Fibroblast of skin of right quadriceps (primary cell): ENCODE data around the gene ACTN1.

Experiments
- DNase-seq: peaks from one replicate; pipeline ENCODE4 v3.0.0-alpha.2; 2013

Gene ACTN1

DNA sequence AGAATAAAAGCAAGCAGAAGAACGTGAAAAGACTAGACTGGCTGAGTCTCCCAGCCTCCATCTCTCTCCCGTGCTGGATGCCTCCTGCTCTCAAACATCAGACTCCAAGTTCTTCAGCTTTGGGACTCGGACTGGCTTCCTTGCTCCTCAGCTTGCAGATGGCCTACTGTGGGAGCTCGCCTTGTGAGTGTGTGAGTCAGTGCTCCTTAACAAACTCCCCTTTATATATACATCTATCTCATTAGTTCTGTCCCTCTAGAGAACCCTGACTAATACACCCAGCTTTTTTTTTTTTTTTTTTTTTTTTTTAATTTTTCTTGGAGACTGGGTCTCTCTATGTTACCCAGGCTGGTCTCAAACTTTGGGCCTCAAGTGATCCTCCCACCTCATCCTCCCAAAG, 46.9 kb downstream of the ACTN1 start:
- DNase-seq: peak; percentile 53

DNA sequence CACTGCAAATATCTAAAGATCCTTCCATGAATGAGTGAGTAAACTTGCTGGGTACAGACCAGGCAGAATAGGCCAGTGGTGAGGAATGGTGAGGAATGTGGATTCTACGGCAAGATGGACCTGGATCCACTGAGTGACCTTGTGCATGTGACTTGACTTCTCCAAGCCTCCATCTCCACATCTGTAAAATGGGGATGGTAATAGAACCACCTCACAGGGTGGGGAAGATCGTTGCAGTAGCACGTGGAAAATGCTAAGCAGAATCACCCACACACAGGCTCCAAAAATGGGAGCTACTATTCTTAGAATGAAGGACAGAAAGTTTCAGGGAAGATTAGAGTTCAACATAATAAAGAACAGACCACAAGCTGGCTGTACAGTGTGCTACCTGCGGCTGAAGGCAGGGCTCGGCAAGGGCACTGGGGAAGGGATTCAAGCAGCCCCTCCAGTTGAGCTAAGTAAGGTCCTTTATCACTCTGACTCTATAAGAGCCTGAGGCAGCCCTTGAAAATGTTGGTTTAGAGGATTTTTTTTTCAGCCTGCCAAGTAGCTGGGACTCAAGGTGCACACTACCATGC, 47.5 kb downstream of the ACTN1 start:
- DNase-seq: no peak

DNA sequence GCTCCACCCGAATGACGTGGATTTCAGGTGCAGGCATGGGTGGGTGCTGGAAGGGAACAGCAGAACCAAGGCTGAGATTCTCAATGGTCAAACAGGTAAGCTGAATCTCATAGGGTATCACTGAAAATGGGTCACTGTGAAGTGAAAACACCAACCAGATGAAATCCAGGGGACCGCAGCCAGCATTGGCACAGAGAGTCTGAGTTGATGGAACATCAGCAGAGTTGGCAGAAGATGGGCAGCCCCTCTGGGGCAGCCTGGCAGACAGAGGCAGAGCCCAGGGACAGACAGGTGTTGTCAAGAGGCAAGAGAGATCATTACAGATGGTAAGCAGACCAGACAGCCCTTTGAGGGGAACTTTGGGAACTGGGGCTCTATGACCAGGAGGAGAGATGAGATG, 48.0 kb downstream of the ACTN1 start:
- DNase-seq: no peak

DNA sequence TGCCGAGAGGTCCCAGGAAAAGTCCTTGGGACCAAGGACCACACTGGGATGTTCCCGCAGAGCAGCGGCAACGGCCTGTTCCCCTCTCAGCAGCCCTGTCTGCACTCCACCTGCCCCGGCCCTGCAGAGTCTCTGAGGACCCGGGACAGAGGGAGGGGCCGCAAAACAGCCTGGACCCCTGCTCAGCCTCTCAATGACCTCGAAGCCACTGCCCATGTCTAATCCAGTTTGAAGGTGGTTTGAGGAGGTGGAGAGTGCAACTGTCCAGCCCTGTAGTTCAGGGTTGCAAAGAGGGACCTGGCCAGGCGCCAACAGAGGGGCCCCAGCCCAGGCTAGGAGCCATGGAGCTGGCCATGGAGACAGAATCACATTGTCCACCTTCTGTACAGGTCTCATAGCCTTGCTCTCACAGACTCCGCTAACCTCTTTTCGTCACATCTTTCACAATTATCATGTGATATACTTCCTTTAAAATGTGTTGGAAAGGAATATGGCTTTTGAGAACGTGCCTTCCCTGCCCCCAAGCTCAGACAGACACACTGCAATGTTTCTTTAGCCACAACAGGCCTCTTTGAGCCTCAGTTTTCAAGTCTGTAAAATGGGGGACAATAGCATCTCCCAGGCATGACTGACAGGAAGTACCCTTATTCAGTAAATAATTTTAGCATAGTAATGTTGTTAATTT, 49.3 kb downstream of the ACTN1 start:
- no peak for DNase-seq

DNA sequence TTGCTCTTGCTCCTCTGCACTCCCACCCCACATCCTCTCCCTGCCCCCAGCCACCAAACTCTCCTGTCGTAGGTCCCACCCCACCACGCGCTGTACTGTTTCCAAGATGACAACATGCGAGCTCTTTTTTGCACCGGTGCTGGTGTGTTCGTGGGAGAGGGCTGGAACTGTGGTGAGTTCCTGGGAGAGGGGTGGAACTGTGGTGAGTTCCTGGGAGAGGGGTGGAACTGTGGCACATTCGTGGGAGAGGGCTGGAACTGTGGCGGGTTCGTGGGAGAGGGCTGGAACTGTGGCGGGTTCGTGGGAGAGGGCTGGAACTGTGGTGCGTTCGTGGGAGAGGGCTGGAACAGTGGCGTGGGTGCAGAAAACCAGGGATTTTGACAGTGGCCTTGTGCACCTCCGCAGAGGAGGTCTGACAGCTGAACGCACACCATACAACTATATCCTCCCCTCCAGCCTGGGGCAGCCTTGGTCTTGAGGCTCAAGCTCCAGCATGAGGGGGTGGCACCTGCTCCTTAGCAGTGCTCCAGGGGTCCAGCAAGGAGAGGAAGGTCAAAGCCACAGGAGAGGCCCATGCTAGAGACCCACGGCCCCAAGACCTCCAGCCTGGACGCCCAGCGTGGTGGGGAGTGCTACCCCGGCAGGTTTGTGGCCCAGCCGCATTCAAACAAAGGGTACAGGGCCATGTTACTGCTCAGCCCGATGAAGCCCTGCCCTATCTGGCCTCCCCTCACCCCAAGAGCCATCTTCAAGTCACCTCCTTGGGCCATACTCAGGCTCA, 50.1 kb downstream of the ACTN1 start:
- no peak for DNase-seq

DNA sequence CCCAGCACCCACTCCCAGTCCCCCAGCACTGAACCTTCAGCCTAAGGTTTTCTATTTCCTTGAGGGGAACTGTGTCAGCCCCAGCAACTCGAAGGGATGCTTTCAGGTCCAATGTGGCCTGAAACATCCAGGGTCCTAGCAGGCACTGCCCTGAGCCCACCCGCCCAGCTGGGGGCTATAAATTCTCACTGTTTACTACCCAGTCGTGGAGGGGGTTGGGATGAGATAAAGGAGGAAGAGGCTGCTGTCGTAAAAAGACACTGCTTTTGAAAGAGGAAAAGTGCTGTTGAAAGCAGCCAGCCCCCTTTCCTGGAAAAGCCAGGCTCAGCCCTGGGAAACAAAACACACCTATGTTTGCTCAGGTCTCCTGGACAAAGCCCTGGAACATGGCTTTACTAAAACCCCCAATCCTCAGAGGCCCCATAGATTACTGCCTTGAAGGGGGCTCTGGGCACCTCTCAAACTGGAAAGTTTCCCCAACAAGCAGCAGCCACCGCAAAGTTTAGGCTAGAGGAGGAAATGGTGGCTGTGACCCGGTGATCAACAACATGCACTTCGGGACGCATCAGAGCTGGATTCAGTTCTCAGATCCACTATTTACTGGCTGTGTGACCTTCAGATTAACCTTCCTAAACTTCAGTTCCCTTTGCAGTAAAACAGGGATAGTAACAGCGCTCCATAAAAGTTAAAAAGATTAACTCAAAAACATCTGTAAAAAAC, 51.0 kb downstream of the ACTN1 start:
- no peak for DNase-seq

DNA sequence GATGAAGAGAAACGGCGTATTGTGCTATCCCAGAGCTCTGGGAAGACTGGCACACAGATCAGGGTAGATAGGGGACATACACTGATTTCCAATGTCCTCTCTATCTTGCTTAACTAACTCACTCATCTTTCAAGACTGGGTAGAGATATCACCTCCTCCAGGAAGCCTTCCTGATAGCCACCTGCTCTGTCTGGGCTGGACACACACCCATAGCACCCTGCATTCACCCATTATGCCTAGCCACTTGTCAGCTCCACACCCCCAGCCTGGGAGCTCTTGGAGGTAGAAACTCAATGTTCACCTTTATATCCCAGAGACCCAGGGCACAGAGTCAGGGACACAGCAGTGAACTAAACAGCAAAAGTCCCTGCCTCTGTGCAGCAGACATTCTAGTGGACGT, 52.0 kb downstream of the ACTN1 start:
- DNase-seq: no peak

DNA sequence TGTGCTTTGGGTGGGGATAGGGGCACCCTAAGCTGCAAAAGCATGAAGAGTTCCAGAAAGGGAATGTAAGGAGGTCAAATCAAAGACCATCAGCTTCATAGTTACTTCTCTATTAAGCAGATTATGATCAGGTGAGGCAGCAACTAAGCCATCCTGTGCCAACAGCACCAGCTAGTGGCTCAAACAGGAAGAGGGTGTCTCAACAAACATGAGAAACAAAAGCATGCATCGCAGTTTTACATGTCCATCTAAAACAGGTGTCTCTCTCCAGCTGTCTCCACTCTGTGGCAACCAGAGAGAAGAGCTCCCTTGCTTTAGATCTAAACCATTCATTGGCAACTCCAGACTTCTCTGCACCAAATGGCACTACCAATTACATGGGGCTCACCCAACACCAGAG, 52.9 kb downstream of the ACTN1 start:
- DNase-seq: no peak

DNA sequence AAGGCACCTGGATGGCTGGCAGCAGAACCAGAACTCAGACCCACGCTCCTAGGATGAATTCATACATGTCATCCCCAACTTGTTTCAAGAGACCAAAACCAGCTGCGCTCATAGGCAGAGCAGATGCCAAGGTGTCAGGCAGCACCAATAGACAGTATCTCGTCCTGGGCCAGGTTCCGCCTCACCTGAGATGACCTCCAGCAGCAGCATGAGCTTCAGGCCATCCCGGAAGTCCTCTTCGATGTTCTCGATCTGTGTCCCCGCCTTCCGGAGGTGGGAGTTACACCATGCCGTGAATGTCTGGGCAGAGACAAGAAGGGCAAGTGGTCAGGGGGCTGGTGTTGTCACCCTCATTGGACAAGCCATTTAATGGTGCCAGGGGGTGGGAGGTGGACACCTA, 53.7 kb downstream of the ACTN1 start:
- no peak for DNase-seq

DNA sequence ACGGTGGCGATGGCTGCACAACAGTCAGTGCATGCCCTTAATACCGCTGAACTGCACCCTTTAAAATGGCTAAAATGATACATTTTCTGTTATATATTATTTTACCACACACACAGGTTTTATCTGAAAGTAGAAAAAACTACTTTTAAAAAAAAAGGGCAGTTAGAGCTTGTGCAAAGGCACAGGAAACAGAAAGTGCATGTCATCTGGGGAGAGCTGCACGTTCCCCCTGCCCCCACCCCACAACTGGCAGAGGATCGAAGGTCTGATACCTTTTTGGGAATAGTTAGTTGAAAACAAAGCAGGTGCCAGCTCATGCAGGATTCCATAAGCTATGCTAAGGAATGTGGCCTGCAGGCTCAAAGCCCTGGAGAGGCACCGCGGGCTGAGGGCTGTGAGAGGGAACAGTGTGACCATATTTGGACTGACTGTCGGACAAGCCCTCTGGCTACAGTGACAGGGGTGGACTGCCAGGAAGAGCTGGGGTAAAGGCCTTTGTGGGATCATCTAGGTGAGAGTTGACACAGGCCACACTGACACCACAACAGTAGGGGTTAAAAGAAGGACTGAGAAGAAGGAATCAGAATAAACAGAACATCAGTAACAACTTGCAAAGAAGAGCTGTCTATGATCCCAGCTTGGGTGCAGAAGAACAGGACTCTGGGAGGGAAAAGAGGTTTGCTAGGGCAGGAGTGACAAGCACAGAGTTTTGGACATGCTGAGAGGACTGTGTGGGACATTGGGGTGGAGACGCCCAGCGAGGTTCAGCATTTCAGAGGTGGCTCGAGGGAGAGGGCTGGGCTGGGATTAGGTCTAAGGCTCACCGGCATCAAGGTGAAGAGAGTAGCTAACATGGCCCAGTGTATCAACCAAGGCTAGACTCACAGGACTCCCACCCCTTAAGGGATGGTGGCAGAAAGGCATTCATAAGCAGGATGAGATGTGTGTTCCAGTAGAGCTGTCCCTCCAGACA, 54.6 kb downstream of the ACTN1 start:
- DNase-seq: peak; percentile 31

DNA sequence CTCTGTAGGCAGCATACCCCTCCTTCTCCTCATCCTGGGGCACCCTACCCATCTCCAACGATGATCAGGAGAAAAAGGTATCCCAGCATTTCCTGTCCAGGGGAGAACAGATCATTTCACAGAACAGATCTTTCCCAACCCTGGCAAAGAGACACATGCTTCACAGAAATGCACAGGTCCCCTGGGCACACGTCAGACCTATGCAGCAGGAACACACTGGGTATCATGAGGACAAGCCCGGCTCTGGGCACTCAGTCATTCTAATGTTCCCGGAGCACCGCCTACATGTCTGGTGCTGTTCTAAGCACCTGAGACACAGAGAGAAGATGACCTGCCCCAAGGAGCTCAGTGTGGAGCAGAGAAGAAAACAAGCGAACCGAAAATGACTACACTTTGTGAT, 56.2 kb downstream of the ACTN1 start:
- no peak for DNase-seq

DNA sequence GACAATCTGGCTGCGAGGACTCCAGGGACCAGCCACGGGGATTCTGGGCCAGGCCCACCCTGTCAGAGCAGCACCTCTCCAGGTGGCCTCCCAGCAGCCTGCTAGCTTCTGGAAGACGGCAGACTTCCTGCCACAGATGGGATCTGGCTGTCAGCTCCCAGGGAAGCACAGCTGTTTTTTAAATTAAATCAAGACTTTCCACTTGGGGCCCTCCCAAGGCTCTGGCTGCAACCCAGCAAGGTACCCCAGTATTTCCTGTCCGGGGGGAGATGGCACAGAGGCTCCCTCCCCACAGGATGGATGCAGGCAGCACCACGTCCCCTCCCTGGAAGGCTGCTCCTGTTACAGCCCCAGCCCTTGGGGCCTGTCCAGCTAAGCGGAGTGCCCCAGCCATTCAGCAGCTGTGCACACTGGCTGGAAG, 56.9 kb downstream of the ACTN1 start:
- DNase-seq: no peak

DNA sequence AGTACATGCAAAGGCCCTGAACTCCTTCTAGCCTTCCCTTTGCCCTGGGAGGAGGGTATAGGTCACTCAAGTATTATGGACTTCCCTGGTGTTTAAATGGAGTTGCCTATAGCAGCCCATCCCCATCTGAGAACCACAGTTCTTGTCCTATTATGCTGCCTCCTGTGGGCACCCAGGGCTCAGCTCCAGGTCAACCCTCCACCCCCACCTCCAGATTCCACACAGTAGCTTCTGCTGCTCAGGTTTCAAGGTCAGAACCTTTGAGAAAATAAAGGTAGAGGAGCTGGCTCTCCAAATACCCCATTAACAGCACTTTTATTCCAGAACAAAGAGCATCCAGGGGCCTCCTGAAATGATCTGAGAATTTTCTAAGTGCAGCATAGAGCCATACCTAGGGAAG, 57.4 kb downstream of the ACTN1 start:
- DNase-seq: no peak

DNA sequence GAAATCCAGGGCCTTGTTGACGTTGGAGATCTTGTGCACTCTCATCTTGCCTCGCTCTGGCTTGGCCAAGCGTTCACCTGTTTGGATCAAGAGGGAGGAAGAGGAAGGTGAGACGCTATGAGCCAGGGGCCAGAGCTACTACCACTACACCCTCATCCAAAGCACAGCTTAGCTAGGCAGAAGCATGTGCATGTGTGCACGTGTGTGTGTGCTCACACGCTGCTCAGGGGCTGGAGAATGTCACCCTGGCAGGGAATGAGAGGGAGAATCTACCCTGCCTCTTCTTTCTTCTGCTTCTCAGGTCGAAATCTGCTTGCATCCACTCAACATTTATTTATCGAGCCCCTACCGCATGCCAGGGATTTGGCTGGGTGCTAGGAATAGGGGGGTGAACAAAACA, 58.1 kb downstream of the ACTN1 start:
- DNase-seq: no peak

DNA sequence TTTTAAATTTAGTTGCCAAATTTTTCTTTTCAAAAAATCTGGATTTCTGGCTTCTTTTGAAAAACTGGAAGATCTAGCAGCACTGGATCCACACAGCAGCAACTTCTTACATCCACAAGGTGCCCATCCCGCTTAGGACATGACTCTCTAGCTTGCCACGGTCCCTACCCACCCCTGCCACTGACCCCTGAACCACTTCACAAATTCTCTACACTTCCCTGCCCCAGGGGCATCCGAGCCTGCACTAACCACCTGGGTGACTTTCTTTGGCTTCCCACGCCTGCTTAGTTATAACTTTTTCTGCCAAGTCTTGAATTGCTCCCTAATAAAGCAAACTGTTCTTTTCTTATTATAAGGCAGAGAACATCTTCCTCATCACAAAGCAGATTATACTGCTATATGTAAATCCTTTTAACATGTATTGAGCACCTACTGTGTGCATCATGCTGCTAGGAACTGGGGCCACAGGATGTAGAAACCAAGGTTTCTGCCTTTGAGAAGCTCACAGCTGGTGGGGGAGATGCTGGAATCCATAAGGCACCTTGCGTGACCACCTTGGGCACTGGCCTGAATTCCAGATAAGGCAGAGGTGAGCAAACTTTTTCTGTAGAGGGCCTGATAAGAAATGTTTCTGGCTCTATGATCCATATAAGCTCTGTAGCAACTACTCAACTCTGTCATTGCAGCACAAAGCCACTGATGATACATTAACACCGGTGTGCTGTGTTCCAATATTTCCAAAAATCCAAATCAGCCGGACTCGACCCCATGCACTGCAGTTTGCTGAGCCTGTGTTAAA, 59.8 kb downstream of the ACTN1 start:
- DNase-seq: no peak

DNA sequence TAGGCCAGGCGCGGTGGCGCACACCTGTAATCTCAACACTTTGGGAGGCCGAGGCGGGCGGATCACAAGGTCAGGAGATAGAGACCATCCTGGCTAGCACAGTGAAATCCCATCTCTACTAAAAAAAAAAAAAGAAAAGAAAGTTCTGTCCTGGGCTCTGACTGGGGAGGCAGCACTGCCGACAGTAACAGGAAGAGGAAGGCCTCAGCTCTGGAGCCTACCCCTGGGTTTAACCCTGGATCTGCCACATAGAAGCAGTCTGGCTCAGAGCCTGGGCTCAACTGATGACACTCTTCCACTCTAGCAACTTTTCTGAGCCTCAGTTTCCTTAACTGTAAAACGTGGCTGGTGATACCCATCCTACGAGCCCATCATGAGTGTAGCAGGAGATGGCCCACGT, 60.5 kb downstream of the ACTN1 start:
- DNase-seq: no peak

DNA sequence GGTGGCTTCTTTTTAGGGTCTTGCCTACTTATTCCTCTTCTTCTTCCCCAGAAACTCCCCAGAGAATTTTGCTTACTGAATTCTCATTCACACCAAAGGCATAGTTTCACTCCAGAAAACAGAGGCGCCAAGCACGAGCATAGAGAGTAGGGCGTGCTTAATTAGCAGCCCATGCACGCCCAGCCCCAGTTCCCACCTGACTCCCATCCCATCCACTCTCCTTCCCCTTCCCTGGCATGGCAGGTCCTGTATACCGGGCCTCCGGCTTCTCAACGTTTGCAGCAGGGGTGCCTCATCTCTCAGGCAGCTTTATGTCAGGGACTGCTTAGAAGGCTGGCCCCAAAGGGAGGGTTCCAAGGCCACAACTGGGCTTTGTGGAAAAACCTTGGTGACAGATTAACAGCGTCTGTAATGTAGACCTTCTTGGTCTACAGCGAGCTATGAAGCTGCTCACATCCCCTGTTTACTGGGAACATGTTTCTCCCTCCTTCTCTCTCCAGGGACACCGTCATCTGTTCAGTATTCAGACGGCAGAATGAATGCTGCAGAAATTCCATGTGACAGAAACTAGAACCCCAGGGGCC, 62.7 kb downstream of the ACTN1 start:
- DNase-seq: no peak

DNA sequence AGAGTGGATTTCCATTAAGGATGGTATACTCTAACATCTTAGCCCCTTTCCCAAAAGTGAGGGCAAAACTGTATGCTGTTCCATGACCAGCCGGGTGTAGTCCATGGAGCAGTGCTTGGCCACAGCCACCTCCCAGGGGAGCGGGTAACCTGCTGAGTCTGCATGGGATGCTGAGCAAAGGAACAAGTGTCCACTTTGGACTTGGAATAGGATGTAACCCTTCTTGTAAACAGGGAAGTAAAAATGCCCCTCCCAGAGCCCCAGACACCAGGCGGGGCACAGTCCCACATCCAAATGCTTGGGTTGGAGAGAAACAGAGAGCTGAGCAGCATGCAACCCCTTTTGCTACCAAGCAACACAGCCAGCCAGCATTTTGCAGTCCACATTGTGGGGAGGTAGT, 65.6 kb downstream of the ACTN1 start:
- no peak for DNase-seq

DNA sequence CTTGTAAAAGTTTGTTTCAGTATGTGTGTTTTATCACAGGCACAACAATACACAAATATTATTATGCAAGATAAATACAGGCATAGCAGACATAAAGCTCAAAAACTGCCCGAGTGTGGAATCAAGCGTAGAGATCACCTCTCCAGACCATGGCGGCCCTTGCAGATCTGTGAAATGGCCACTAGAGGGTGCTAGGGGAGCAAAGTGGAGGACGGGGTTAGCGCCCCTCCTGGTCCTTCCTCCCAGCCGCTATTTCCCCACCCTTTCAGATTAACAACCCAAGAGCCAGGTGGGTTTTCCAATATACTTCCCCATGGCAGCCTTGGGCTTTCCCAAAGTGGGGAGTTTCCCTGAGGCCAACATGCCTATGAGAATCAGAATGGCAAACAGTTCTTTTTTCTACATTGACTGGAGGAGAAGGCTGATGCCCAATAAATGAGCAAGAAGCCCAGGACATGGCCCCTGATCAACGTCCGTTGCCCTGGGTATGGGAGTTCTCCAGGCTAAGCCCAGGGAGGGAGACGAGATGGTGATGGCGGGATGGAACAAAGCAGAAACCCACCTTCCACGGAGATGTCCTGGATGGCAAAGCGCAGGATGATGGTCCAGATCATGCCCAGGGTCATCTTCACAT, 67.4 kb downstream of the ACTN1 start:
- DNase-seq: peak; percentile 75

DNA sequence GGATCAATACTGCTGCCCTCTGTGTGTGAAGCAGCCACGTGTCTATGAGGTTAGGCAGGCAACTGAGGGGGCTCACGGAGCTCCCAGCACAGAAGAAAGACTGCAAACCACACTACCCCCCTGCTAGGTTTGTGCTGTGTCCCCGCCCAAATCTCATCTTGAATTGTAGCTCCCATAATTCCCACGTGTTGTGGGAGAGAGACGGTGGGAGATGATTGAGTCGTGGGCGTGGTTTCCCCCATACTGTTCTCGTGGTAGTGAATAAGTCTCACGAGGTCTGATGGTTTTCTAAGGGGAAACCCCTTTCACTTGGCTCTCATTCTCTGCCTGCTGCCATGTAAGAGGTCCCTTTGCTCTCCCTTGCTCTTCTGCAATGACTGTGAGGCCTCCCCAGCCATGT, 68.6 kb downstream of the ACTN1 start:
- no peak for DNase-seq

DNA sequence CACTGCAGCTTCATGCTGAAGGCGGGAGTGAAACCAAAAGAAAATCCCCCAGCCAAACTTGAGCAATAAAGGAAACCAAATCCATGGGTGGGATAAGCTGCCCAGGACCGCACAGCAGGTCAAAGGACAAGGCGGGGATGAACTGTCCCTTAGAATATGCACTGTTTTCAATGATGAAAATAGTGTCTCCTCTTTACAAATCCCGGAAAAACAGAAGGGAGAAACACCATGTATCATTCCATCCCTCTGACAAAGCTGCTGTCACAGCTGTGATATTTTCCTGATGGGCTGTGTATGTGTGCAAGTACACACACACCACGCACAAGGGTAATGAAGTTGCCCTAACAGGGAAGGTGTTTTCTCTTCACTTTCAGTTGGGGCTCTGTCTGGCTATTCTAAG, 70.3 kb downstream of the ACTN1 start:
- DNase-seq: no peak
